ENCODE measurements around the gene PARN. TPM values are rescaled to one million over a fixed set of nuclear protein-coding genes. Genes with fewer than 3 reads are reported as not detected.

Gene PARN
- total RNA-seq, 1 experiment from 2014 or later: 42.5 TPM

GRCh38 chr16:14505846-14506245 lies 124.2 kb downstream of the PARN start:
- TF ChIP-seq EZH2phosphoT487 (IDR thresholded peaks at IDR 0.05; ENCODE audit: borderline replicate concordance) (no peak), REST (IDR thresholded peaks at IDR 0.05; ENCODE audit: low read depth) (no peak), CTCF (IDR thresholded peaks at IDR 0.05 in 2 of 3, conservative IDR thresholded peaks at IDR 0.05 in 1 of 3; ENCODE audit: borderline replicate concordance in 1 of 3, insufficient read depth in 1 of 3, low read depth in 2 of 3, low read length in 2 of 3) (no peak), YY1 (IDR thresholded peaks at IDR 0.05; ENCODE audit: extremely low read depth, insufficient replicate concordance, low read depth, low read length) (no peak), ZNF274 (IDR thresholded peaks at IDR 0.05; ENCODE audit: low read depth, low read length) (no peak), SP1 (IDR thresholded peaks at IDR 0.05; ENCODE audit: low read depth) (no peak), ZFX (IDR thresholded peaks at IDR 0.05) (no peak)
- H3K27me3 ChIP-seq (ENCODE audit: insufficient read depth, low read length): no peaks in the 10 kb centered on the region
- RAD21 ChIA-PET (ENCODE audit: low non-redundant PET in 1 of 2, low total read pairs in 2 of 2, uncharacterized antibody in 2 of 2, unreplicated experiment in 2 of 2): no interaction called here
- H3K4me2 ChIP-seq (ENCODE audit: low read length): no peak overlapping the region
- H3K36me3 ChIP-seq (ENCODE audit: control insufficient read depth in 1 of 2, insufficient read depth in 2 of 2, low read length in 2 of 2): no peaks in the 10 kb centered on the region
- POLR2A ChIA-PET: no interaction called here
- no peaks in the 10 kb centered on the region for H3K9me3 ChIP-seq (ENCODE audit: control insufficient read depth in 1 of 2, insufficient read depth in 1 of 2, low read depth in 1 of 2, low read length in 2 of 2)
- H3K4me1 ChIP-seq (ENCODE audit: control insufficient read depth in 1 of 2, insufficient read depth in 2 of 2, low read length in 2 of 2): peaks cover 27 to 36% of the 10 kb centered on the region in 2 experiments
- H4K20me1 ChIP-seq (ENCODE audit: insufficient read depth): no peaks in the 10 kb centered on the region
- no TSS peak for BruUV-seq (replicated peaks)
- intact Hi-C loops (cut with micrococcal nuclease): no loop called here
- no peak overlapping the region for H3K4me3 ChIP-seq (replicated peaks in 1 of 2; ENCODE audit: low read depth in 1 of 2, low read length in 2 of 2)
- H3K9me2 ChIP-seq (ENCODE audit: insufficient read depth): no peaks in the 10 kb centered on the region
- H3K9ac ChIP-seq (ENCODE audit: low read length): no peak overlapping the region
- no peak for DNase-seq (ENCODE audit: low read depth, low spot score)
- CTCF ChIA-PET: no interaction called here
- no peak overlapping the region for H2AFZ ChIP-seq (ENCODE audit: low read depth, low read length, poor library complexity, severe bottlenecking)
- ATAC-seq: no peak
- H3K79me2 ChIP-seq (ENCODE audit: insufficient read depth, low read length): no peaks in the 10 kb centered on the region
- H3K27ac ChIP-seq (ENCODE audit: low read depth, low read length): no peak overlapping the region
